Inflammatory macrophage (primary cell): ENCODE results near the gene TRIM56.

Experiments used
- DNase-seq, 2 donors: peaks; one replicate each; pipeline ENCODE4 v3.0.0-alpha.2; 2020 to 2022

TRIM56 gene

GRCh38 chr7:101133621-101134398 lies 48.5 kb downstream of the TRIM56 start:
- peak in 1 of 2 donors; percentile 30 for DNase-seq

- DNase-seq: peak; percentile 70 to 75
Observed at GRCh38 chr7:101134399-101134980, 49.2 kb downstream of the TRIM56 start.

GRCh38 chr7:101137651-101138212 lies 52.5 kb downstream of the TRIM56 start:
- DNase-seq: peak; percentile 46 to 52

GRCh38 chr7:101138213-101138870 lies 53.1 kb downstream of the TRIM56 start:
- peak; percentile 88 to 95 for DNase-seq

- DNase-seq: no peak
Observed at GRCh38 chr7:101140339-101140699, 55.0 kb downstream of the TRIM56 start.

- no peak for DNase-seq
Observed at GRCh38 chr7:101140746-101141382, 55.6 kb downstream of the TRIM56 start.
